Liver (tissue), 9 donors: ENCODE data around the gene KLK12. TPM values are rescaled to one million over a fixed set of nuclear protein-coding genes. Genes with fewer than 3 reads are reported as not detected.

Experiments used
- DNase-seq: peaks from one replicate; pipeline ENCODE4 v3.0.0-alpha.2; 2017; ENCODE audit warnings: low spot score
- H3K27ac ChIP-seq, 2 donors: one replicate each; pipeline ENCODE4 v1.7.0; 2013; ENCODE audit warnings: inconsistent platforms in 2 of 2, low read length in 2 of 2, control low read depth in 1 of 2, low read depth in 1 of 2, mild to moderate bottlenecking in 1 of 2
- H3K27me3 ChIP-seq, 4 donors: one replicate each; pipeline versions ENCODE4 v1.6.1 to v1.7.0; 2013; ENCODE audit warnings: low read length in 3 of 4, inconsistent platforms in 1 of 4, mild to moderate bottlenecking in 1 of 4, moderate library complexity in 1 of 4; ENCODE audit not compliant: control insufficient read depth in 4 of 4, insufficient read depth in 4 of 4
- H3K36me3 ChIP-seq, 4 donors: one replicate each; pipeline versions ENCODE4 v1.6.1 to v1.7.0; 2013; ENCODE audit warnings: low read length in 3 of 4, mild to moderate bottlenecking in 3 of 4, low read depth in 1 of 4, moderate library complexity in 1 of 4; ENCODE audit not compliant: control insufficient read depth in 4 of 4, insufficient read depth in 3 of 4
- H3K4me1 ChIP-seq, 4 donors: one replicate each; pipeline versions ENCODE4 v1.6.1 to v1.7.0; 2013; ENCODE audit warnings: low read length in 3 of 4, mild to moderate bottlenecking in 3 of 4, moderate library complexity in 1 of 4; ENCODE audit not compliant: control insufficient read depth in 4 of 4, insufficient read depth in 4 of 4
- H3K4me3 ChIP-seq, 3 donors: one replicate each; pipeline versions ENCODE4 v1.6.1 to v1.7.0; 2013; ENCODE audit warnings: low read length in 3 of 3, control low read depth in 1 of 3, low read depth in 1 of 3, mild to moderate bottlenecking in 1 of 3
- H3K9ac ChIP-seq, 2 donors: one replicate each; pipeline ENCODE4 v1.7.0; 2013; ENCODE audit warnings: low read length in 2 of 2, mild to moderate bottlenecking in 2 of 2, moderate library complexity in 2 of 2, control low read depth in 1 of 2, low read depth in 1 of 2
- H3K9me3 ChIP-seq, 4 donors: one replicate each; pipeline versions ENCODE4 v1.6.1 to v1.7.0; 2013; ENCODE audit warnings: low read length in 3 of 4; ENCODE audit not compliant: control insufficient read depth in 4 of 4
- EGR1 ChIP-seq, 2 donors: IDR thresholded peaks; 2 replicates each; pipeline ENCODE4 v1.6.1; 2016 to 2018; ENCODE audit warnings: antibody characterized with exemption in 2 of 2, low read depth in 2 of 2
- FOXA1 ChIP-seq: IDR thresholded peaks from 2 replicates; pipeline ENCODE4 v1.6.1; 2016; ENCODE audit warnings: antibody characterized with exemption
- FOXA2 ChIP-seq: IDR thresholded peaks from 2 replicates; pipeline ENCODE4 v1.6.1; 2016; ENCODE audit warnings: antibody characterized with exemption
- GABPA ChIP-seq, 2 donors: IDR thresholded peaks in 1 of 2; conservative IDR thresholded peaks in 1 of 2; 2 replicates each; pipeline ENCODE4 v1.6.1; 2016; ENCODE audit warnings: antibody characterized with exemption in 2 of 2, mild to moderate bottlenecking in 1 of 2, moderate library complexity in 1 of 2
- HNF4A ChIP-seq, 2 donors: conservative IDR thresholded peaks; 2 replicates each; pipeline ENCODE4 v1.6.1; 2016; ENCODE audit warnings: antibody characterized with exemption in 2 of 2, mild to moderate bottlenecking in 2 of 2
- HNF4G ChIP-seq: IDR thresholded peaks from 2 replicates; pipeline ENCODE4 v1.6.1; 2016; ENCODE audit warnings: antibody characterized with exemption
- JUND ChIP-seq, 2 donors: IDR thresholded peaks; 2 replicates each; pipeline ENCODE4 v1.6.1; 2016; ENCODE audit warnings: antibody characterized with exemption in 2 of 2
- NR2F2 ChIP-seq: IDR thresholded peaks from 2 replicates; pipeline ENCODE4 v1.6.1; 2016; ENCODE audit warnings: antibody characterized with exemption
- RAD21 ChIP-seq, 2 donors: IDR thresholded peaks; 2 replicates each; pipeline ENCODE4 v1.6.1; 2016; ENCODE audit warnings: antibody characterized with exemption in 2 of 2, mild to moderate bottlenecking in 2 of 2
- RXRA ChIP-seq, 2 donors: IDR thresholded peaks; 2 replicates each; pipeline ENCODE4 v1.6.1; 2017 to 2018; ENCODE audit warnings: antibody characterized with exemption in 2 of 2, mild to moderate bottlenecking in 1 of 2
- SP1 ChIP-seq: IDR thresholded peaks from 2 replicates; pipeline ENCODE4 v1.6.1; 2018; ENCODE audit warnings: antibody characterized with exemption, mild to moderate bottlenecking
- TAF1 ChIP-seq: conservative IDR thresholded peaks from 2 replicates; pipeline ENCODE4 v1.6.1; 2016; ENCODE audit warnings: antibody characterized with exemption, mild to moderate bottlenecking
- YY1 ChIP-seq: IDR thresholded peaks from 2 replicates; pipeline ENCODE4 v1.6.1; 2016; ENCODE audit warnings: antibody characterized with exemption, mild to moderate bottlenecking
- WGBS: extraction: QIAGEN DNeasy Blood & Tissue Kit; methylation state at CpG from one replicate; pipeline ENCODE4 v1.1.7; 2013; 5-methylcytosine and 5-hydroxymethylcytosine counted together
- polyA plus RNA-seq, 2 donors: library from polyadenylated mRNA; stranded (reverse) in 1 of 2; unstranded in 1 of 2; fragments of 200-250 nt in 1 of 2; fragments of >200 nt in 1 of 2; fragmentation: Nextera tagmentation in 1 of 2; extraction: Ambion mirVana in 1 of 2; gene quantifications; one replicate each; pipeline versions ENCODE4 v1.2.1 to v1.2.3, GENCODE V29; 2013 to 2015
- total RNA-seq, 2 donors: library from RNA; depleted of rRNA; stranded (reverse); fragments of >200 nt; gene quantifications; one replicate each; pipeline ENCODE4 v1.2.3, GENCODE V29; 2014
- TF ChIP-seq, protein P1 (sequence below): IDR thresholded peaks from 2 replicates; pipeline ENCODE4 v1.6.1; 2016; ENCODE audit warnings: antibody characterized with exemption
- TF ChIP-seq, protein P2 (sequence below): IDR thresholded peaks from 2 replicates; pipeline ENCODE4 v1.6.1; 2016; ENCODE audit warnings: antibody characterized with exemption
- TF ChIP-seq, protein P3 (sequence below): IDR thresholded peaks from 2 replicates; pipeline ENCODE4 v1.6.1; 2016; ENCODE audit warnings: antibody characterized with exemption, mild to moderate bottlenecking
- TF ChIP-seq, protein P4 (sequence below): IDR thresholded peaks from 2 replicates; pipeline ENCODE4 v1.6.1; 2016; ENCODE audit warnings: antibody characterized with exemption
- TF ChIP-seq, protein P5 (sequence below): fragments of 150-350 bp; IDR thresholded peaks from 2 replicates; pipeline ENCODE4 v1.5.1; 2017; ENCODE audit warnings: improper control_type of control experiment, low read depth, low read length; ENCODE audit not compliant: missing input control
- donor health status: healthy.
- donor health status: healthy.
- donor health status: healthy.
- donor health status: healthy.
- donor health status: healthy.

KLK12 gene
- total and polyA plus RNA-seq, 4 donors: not detected

DNA sequence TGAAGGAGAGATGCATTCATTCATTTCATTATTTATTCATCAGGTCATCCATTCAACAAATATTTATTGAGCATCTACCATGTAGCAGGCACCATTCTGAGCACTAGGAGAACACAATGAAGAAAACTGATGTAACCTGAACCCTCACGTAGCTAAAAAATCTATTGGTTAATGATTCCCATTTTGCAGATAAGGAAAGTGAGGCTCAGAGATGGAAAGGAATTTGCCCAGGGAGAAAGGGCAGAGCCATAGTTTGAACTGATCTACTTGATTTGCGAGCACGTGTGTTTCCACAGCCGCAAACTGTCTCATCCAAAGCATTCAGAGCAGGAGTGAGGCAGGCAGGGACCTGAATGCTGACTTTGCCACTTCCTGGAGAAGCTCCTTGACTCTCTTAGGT is 36.1 kb downstream of the KLK12 start:
- Histone ChIP-seq H3K9ac (no peak overlapping the region), H3K4me1 (no peaks in the 10 kb centered on the region), H3K9me3 (peaks cover 0 to 3% (median 0%) of the 10 kb centered on the region in 4 donors), H3K4me3 (no peak overlapping the region), H3K27me3 (peaks cover 0 to 4% (median under 1%) of the 10 kb centered on the region in 4 donors), H3K27ac (no peak overlapping the region), H3K36me3 (no peaks in the 10 kb centered on the region)
- TF ChIP-seq RAD21 (IDR thresholded peaks at IDR 0.05): no peak
- TF ChIP-seq JUND (IDR thresholded peaks at IDR 0.05): no peak
- TF ChIP-seq, protein P1, sequence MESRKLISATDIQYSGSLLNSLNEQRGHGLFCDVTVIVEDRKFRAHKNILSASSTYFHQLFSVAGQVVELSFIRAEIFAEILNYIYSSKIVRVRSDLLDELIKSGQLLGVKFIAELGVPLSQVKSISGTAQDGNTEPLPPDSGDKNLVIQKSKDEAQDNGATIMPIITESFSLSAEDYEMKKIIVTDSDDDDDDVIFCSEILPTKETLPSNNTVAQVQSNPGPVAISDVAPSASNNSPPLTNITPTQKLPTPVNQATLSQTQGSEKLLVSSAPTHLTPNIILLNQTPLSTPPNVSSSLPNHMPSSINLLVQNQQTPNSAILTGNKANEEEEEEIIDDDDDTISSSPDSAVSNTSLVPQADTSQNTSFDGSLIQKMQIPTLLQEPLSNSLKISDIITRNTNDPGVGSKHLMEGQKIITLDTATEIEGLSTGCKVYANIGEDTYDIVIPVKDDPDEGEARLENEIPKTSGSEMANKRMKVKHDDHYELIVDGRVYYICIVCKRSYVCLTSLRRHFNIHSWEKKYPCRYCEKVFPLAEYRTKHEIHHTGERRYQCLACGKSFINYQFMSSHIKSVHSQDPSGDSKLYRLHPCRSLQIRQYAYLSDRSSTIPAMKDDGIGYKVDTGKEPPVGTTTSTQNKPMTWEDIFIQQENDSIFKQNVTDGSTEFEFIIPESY: no peak
- TF ChIP-seq HNF4A (conservative IDR thresholded peaks at IDR 0.05): no peak
- TF ChIP-seq FOXA2: no peak
- TF ChIP-seq, protein P2, sequence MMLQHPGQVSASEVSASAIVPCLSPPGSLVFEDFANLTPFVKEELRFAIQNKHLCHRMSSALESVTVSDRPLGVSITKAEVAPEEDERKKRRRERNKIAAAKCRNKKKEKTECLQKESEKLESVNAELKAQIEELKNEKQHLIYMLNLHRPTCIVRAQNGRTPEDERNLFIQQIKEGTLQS: no peak
- no peak for TF ChIP-seq HNF4G
- TF ChIP-seq YY1: no peak
- TF ChIP-seq, protein P3, sequence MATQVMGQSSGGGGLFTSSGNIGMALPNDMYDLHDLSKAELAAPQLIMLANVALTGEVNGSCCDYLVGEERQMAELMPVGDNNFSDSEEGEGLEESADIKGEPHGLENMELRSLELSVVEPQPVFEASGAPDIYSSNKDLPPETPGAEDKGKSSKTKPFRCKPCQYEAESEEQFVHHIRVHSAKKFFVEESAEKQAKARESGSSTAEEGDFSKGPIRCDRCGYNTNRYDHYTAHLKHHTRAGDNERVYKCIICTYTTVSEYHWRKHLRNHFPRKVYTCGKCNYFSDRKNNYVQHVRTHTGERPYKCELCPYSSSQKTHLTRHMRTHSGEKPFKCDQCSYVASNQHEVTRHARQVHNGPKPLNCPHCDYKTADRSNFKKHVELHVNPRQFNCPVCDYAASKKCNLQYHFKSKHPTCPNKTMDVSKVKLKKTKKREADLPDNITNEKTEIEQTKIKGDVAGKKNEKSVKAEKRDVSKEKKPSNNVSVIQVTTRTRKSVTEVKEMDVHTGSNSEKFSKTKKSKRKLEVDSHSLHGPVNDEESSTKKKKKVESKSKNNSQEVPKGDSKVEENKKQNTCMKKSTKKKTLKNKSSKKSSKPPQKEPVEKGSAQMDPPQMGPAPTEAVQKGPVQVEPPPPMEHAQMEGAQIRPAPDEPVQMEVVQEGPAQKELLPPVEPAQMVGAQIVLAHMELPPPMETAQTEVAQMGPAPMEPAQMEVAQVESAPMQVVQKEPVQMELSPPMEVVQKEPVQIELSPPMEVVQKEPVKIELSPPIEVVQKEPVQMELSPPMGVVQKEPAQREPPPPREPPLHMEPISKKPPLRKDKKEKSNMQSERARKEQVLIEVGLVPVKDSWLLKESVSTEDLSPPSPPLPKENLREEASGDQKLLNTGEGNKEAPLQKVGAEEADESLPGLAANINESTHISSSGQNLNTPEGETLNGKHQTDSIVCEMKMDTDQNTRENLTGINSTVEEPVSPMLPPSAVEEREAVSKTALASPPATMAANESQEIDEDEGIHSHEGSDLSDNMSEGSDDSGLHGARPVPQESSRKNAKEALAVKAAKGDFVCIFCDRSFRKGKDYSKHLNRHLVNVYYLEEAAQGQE: no peak
- TF ChIP-seq NR2F2: no peak
- TF ChIP-seq, protein P4, sequence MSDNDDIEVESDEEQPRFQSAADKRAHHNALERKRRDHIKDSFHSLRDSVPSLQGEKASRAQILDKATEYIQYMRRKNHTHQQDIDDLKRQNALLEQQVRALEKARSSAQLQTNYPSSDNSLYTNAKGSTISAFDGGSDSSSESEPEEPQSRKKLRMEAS: no peak
- DNase-seq: no peak
- 38% methylated on average over 4 of the region's 4 CpGs for WGBS

DNA sequence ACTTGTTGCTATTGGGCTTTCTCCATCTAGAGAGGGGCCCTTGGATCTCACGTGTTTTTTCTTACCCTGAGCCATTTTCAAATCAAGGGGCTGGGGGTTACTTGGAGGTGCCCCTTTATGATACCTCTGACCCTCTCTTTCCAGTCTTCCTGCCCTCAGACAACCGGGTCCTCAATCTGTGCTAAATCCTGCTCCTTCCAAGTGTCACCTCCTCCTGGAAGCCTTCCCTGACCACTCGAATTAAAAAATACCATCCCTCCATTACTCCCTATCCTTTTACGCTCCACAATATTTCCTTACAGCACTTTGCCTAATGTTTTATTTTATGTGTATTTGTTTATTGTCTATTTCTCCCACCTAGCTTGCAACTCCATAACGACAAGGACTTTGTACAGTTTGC is 36.7 kb downstream of the KLK12 start:
- no peaks in the 10 kb centered on the region for H3K4me1 ChIP-seq
- no peak overlapping the region for H3K27ac ChIP-seq
- 52% methylated on average over 5 of the region's 5 CpGs for WGBS
- no peaks in the 10 kb centered on the region for H3K36me3 ChIP-seq
- H3K9me3 ChIP-seq: peaks cover 0 to 3% (median 0%) of the 10 kb centered on the region in 4 donors
- no peak overlapping the region for H3K4me3 ChIP-seq
- H3K9ac ChIP-seq: no peak overlapping the region
- no peak for DNase-seq
- peaks cover 0 to 4% (median under 1%) of the 10 kb centered on the region in 4 donors for H3K27me3 ChIP-seq
- TF ChIP-seq RXRA (IDR thresholded peaks at IDR 0.05): no peak
- TF ChIP-seq SP1: no peak
- TF ChIP-seq EGR1 (IDR thresholded peaks at IDR 0.05; ENCODE audit: low read depth in 2 of 2): no peak
- TF ChIP-seq, protein P4: no peak
- TF ChIP-seq, protein P5, sequence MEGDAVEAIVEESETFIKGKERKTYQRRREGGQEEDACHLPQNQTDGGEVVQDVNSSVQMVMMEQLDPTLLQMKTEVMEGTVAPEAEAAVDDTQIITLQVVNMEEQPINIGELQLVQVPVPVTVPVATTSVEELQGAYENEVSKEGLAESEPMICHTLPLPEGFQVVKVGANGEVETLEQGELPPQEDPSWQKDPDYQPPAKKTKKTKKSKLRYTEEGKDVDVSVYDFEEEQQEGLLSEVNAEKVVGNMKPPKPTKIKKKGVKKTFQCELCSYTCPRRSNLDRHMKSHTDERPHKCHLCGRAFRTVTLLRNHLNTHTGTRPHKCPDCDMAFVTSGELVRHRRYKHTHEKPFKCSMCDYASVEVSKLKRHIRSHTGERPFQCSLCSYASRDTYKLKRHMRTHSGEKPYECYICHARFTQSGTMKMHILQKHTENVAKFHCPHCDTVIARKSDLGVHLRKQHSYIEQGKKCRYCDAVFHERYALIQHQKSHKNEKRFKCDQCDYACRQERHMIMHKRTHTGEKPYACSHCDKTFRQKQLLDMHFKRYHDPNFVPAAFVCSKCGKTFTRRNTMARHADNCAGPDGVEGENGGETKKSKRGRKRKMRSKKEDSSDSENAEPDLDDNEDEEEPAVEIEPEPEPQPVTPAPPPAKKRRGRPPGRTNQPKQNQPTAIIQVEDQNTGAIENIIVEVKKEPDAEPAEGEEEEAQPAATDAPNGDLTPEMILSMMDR: no peak
- TF ChIP-seq GABPA (IDR thresholded peaks at IDR 0.05 in 1 of 2, conservative IDR thresholded peaks at IDR 0.05 in 1 of 2): no peak
- TF ChIP-seq RAD21 (IDR thresholded peaks at IDR 0.05): no peak
- TF ChIP-seq FOXA1: no peak
- no peak for TF ChIP-seq TAF1
- no peak for TF ChIP-seq NR2F2
- TF ChIP-seq, protein P2: no peak
- TF ChIP-seq FOXA2: no peak
- TF ChIP-seq, protein P1: no peak
- no peak for TF ChIP-seq JUND (IDR thresholded peaks at IDR 0.05)
- TF ChIP-seq HNF4A (conservative IDR thresholded peaks at IDR 0.05): no peak
- no peak for TF ChIP-seq HNF4G
- TF ChIP-seq YY1: no peak
